SHP77 treated with DMSO at 0.1 percent for 48 hours (cell line): ENCODE data around the gene CTSZ.
A peak's percentile ranks its signal among the peaks of the same experiment; 100 is the strongest.
"Not testable (repeated sequence)": the region's sequence is repeated elsewhere in the genome, so short reads cannot be mapped to it uniquely, and the experiment has no call there.

ENCODE experiments used
- DNase-seq: peaks from one replicate; lab custom pipeline; 2025; lab: John Stamatoyannopoulos, UW

Gene CTSZ

DNA sequence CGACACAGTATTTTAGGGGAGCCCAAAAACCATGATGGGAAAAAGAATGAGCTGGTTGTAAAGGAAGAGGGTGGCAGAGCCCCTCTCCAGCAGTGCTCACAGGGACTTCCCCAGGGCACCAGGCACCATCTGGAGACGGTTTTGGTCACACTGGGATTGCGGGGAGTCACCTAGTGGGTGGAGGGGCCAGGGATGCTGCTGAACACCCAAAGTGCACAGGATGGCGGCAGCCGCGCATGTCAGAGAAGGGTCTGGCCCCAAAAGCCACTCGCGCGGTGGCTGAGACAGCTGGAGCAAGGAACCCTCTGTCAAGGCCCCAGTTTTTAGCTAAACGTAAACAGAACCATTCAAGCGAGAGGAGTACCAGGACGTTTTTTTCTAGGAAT is 10.8 kb downstream of the CTSZ start:
- DNase-seq, result no peak

DNA sequence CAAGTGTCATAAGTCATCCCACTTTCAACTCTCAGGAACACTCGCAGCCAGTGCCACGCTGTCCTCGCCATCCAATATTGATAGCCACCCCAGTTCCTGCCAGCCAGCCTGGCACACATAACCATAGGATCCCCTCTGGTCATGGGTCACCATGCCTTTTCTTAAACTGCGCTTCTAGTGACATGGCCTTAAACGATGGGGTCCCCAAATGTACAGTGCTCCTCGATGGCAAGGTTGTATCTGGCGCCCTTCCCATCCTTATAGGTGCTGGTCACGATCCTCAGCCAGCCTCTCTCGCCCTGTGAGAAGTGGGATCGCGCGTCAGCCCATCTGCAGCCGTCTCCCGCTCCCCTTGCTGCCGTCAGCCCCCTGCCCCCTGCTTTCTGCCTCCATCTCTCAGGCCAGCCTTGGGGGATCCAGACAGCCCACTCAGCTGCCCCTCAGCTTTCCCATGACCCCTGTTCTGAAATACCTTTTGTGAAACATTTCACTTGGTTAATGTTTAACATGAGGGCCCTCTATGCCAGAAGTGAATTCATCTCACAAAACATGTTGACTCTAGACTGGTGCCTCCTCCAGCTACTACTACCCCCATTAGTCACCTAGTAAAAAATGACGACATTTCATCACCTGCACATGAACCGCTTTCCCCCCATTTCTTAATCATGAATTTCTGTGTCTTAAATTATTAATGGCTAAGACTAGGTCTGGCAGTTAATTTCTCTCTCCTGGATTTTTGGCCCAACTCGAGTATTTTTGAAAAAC is 11.4 kb downstream of the CTSZ start:
- DNase-seq, result no peak

DNA sequence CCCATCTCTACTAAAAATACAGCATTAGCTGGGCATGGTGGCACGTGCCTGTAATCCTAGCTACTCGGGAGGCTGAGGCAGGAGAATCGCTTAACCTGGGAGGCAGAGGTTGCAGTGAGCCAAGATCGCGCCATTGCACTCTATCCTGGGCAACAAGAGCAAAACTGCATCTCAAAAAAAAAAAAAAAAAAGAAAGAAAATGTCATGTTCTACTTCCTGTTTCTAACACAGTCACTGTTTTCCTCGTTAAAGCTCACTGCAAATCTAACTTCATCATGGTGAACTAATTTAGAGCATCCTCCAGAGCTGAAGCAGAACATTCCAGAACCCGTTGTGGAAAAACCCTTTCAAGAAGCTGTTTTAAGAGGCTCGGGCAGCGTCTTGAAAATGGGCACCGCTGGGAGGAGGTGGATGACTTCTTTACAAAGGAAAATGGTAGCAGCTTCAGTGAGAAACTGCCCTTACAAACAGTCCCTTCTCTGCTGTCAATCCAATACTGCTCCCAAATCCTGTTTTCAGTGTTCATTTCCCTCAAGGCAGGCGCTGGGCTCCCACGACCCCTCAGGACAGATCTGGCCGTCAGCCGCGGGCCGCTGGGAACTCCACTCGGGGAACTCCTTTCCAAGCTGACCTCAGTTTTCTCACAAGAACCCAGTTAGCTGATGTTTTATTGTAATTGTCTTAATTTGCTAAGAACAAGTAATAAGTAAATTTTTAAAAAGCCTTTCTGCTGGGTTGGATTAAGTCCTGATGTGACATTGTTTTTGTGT is 12.5 kb downstream of the CTSZ start:
- no peak for DNase-seq

DNA sequence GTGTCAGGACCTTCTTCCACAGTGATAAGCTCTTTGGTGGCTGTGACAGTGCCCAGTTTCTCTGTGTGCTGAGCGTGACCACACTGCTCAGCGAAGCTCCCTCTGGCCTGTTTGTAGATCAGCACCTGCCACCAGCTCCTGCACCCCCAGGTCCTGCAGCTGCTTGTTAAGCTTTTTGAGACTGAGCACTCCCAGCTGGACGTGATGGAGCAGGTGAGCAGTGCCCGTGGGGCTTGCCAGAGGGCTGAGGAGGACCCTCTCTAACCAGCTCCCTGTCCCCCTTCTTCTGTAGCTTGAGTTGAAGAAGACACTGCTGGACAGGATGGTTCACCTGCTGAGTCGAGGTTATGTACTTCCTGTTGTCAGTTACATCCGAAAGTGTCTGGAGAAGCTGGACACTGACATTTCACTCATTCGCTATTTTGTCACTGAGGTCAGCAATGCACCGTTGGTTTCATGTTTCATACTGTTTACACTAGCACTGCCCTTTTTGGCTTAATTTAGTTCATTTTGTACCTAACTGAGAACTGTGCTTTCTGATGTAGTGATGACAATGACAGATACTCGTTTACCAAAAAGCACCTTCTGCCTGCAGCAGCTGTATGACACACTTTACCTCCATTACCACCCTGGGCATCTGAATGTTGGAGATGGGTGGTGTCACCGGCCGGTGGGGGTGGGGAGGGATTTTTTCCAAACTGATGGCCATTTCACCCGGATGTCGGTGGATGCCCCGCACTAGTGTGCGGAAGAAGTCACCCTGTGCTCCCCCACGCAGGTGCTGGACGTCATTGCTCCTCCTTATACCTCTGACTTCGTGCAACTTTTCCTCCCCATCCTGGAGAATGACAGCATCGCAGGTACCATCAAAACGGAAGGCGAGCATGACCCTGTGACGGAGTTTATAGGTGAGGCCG is 13.5 kb downstream of the CTSZ start:
- peak; percentile 99 for DNase-seq

DNA sequence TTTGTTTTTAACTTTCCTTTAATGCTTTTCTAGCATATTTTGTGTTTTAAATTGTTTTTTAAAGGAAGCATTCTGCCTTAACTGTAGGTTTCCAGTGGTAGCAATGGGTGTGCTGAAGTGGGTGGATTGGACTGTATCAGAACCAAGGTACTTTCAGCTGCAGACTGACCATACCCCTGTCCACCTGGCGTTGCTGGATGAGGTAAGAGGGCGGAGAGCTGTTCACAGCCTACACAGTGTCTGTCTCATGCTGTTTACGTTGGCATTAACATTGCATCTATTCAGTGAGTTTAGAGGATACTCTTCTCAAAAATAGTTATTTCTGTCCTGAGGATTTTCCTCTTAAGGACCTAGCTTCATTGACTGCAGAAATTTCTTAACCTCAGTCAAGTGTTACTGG is 14.1 kb downstream of the CTSZ start:
- DNase-seq, result no peak

DNA sequence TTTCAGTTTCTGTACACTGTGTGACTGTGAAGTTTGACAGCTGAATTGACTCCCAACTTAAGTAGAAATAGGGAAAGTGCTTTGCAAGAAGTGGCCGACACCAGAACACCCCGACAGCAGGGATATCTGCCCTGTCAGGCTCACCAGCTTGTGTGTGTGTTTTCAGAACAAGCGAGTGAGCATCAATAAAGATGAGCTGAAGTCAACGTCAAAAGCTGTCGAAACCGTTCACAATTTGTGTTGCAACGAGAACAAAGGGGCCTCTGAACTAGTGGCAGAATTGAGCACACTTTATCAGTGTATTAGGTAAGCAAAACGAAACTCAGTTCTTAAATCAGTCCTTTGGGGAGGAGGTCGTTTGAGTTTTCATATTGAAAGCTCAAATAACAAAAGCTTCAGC is 15.3 kb downstream of the CTSZ start:
- DNase-seq, result no peak

DNA sequence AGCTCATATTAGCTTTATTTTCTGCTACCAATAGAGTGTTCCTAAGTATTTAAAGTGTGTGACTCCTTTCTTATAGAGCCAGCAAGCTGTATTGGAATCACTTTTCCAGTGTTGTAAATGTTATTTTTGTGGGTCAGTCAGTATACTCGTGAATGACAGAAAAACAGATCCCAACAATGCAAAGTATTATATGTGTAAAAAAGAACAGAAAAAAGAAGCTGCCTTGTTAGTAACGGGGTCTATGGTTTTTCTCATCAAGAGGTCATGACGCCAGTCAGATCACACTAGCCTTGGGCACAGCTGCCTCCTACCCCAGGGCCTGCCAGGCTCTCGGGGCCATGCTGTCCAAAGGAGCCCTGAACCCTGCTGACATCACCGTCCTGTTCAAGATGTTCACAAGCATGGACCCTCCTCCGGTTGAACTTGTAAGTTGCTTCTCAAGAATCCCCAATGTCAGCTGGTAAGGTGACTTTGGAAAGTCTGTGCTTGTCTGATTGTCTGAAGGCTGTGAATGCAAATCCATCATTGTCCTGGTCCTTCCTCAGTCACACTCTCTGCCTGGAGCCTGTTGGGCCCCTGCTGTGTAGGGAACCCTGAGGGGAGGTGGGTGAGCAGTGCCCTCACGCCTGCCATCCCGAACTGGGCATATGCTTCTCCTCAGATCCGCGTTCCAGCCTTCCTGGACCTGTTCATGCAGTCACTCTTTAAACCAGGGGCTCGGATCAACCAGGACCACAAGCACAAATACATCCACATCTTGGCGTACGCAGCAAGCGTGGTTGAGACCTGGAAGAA is 16.2 kb downstream of the CTSZ start:
- no peak for DNase-seq

DNA sequence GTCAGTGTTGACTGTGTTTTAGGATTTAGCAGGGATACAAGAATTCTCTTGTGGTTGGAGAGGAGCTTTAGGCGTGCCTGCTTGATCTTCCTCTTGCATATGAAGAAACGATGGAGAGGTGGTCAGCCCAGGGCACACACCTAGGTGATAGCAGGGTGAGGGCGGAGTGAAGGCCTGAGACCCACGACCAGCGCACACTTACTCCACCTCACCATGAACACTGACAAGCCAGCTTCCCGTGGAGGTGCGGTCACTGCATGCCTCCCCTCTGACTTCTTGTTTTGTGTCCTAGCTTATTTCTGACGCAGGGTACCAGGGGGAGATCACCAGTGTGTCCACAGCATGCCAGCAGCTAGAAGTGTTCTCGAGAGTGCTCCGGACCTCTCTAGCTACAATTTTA is 17.9 kb downstream of the CTSZ start:
- no peak for DNase-seq

DNA sequence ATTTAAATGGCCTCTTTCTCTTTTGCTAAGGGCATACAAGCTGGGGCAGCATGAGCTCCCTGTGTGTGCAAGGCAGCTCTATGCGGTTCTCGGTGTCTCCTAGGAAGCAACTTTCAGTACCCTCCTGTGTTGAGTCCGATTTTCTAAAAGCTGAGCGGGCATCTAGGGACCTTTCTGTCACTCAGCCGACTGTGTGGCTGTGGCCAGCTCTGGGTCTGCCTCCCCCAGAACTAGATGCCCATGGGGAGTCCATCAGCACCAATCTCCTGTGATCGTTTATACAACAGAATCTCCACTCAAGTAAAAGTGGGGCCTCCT is 18.5 kb downstream of the CTSZ start:
- DNase-seq, result no peak

DNA sequence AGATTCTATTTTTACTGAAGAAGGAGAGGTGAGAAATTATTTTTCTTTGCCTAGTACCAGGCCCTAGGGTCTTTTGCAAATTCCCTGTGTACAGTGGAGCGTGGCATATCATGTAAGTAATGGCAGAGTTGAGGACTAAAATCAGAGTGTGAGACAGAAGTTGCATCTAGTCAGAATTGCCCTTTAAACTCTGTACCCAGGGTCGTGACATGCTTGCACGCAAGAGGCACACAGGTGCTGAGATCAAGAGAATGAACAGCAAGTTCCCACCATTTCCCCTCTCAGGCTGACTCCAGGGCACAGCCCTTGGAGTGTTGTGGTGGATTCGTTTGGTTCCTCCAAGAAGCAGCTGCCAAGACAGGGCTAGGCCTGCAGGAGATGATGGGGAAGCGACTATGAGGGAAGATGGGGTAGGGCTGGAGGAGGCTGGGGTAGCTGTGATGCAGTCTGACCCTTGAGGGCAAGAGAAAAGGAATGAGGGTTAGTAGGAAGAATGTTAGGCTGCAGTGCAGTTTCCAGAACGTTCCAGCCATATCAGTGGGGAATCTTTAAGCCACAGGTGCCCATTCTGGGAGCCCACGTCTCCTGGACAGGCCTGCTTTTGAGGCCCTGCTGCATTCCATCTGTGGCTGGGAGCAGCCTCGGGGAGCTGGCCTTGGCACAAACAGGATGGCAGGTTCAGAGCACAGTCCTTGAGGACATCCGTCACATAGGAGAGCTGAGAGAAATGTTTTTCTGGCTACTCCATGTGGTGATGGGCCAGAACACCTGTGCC is 19.1 kb downstream of the CTSZ start:
- DNase-seq, result no peak

DNA sequence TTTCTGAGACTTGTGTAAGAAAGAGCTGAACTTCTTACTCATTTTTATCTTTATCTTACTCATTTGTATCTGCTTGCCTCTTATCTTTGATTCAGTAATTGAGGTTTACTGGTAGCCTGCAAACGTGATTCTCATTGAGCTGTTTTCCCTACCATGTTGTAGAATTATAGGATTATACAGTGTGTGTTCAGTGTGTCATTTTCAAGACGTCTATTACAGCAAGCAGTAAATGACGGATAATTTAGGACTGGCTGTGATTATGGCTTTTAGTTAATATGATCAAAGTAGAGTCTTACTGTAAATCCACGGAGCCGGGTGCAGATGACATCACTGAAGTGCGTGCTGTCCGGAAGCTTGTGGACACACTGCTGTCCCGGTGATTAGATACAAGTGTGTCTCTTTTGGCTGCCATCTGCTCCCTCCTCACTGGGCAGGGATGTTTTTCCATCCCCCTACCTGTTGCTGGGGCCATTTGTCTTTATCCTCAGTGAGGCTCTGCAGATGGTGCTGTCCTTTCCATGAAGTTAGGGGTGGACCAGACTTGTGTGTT is 20.0 kb downstream of the CTSZ start:
- DNase-seq, result peak; percentile 87

DNA sequence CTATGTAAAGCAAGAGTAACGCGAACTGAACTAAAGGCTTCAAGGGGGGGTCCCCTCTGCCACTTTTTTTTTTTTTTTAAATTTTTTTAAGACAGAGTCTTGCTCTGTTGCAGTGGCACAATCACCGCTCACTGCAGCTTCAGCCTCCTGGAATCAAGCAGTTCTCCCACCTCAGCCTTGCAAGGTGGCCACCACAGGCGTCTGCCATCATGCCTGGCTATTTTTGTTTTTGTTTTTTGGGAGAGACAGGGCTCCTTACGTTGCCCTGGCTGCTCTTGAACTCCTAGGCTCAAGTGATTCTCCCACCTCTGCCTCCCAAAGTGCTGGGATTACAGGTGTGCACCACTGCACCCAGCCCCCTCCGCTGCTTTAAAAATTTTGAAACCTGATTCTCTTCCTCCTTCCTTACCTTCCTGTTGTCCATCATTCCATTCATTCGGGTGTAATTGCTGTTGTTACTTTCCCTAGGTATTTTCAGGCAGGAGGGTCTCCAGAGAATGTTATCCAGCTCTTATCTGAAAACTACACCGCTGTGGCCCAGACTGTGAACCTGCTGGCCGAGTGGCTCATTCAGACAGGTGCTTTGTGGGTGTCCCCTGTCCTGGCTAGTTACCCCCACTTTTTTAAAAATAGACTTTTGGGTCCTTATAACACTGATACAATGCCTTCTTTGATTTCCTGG is 20.6 kb downstream of the CTSZ start:
- no peak for DNase-seq

DNA sequence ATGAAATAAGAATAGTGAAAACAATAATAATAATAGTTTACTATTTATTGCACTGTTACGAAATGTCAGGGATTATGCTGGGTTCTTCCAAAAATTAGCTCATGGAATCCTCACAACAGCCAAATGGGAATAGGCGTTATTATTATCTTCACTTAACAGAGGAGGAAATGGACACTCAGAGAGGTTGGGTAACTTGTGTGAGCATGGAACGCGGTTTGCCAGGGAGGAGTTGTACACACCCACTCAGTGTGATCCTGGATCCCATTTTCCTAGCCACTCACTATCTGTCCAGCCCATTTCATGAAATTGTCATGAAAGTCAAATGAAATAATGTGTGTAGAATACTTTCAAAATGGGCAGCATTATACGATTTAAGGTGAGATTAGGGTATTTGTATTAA is 21.4 kb downstream of the CTSZ start:
- DNase-seq, result no peak

DNA sequence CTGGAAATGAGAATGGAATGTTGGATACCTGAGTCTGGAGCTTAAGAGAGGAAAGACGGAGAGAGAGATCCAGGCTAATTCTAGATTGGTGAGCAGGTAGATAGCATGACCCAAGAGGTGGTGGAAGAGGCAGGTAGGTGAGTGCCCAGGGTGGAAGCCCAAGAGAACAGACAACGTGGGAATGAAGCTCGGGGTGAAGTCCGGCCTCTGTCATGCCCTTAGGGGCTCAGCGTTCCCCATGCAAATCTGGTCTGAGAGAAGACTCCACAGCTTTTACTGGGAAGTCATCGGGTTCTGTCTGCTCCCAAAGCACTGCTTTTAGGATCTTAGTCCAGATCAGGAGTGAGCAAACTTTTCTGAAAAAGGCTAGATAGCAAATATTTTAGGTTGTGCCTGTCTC is 22.4 kb downstream of the CTSZ start:
- DNase-seq, result no peak

DNA sequence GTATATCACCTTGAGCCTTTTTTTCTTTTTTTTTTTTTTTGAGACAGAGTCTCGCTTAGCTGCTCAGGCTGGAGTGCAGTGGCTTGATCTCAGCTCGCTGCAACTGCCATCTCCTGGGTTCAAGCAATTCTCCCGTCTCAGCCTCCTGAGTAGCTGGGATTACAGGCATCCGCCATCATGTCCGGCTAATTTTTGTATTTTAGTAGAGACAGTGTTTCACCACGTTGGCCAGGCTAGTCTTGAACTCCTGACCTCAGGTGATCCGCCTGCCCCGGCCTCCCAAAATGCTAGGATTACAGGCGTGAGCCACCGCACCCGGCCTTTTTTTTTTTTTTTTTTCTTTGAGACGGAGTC is 24.0 kb downstream of the CTSZ start:
- not testable (repeated sequence) for DNase-seq

DNA sequence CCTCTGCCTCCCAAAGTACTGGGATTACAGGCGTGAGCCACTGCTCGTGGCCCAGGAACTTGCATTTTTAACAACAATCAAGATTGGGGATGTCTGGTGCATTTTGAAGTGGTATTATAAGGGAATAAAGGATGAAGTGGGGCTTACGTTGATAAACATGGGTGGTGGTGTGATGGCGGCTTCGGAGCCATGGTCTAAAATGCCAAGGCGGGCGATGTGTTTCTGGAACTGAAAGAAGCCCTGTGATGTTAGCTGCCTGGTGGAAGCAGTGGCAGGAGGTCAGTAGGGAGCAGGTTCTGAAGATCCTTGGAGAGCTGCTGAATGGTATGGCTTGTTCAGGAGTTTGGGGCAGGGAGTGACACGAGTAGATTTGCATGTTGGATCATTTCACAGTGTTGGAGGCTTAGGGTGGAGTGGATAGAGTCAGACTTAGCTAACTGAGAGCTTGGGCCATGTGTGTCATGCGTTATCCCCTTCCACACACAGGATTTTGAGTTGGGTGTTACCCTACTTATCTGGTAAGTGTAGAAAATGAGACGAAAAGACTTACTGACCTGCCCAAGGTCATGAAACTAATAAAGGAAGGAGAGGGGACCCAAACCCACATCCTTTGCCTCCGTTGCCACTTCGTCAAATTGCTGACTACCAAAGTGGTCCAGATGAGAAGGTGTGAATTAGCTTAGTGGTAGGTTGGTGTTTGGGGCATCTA is 24.5 kb downstream of the CTSZ start:
- no peak for DNase-seq

DNA sequence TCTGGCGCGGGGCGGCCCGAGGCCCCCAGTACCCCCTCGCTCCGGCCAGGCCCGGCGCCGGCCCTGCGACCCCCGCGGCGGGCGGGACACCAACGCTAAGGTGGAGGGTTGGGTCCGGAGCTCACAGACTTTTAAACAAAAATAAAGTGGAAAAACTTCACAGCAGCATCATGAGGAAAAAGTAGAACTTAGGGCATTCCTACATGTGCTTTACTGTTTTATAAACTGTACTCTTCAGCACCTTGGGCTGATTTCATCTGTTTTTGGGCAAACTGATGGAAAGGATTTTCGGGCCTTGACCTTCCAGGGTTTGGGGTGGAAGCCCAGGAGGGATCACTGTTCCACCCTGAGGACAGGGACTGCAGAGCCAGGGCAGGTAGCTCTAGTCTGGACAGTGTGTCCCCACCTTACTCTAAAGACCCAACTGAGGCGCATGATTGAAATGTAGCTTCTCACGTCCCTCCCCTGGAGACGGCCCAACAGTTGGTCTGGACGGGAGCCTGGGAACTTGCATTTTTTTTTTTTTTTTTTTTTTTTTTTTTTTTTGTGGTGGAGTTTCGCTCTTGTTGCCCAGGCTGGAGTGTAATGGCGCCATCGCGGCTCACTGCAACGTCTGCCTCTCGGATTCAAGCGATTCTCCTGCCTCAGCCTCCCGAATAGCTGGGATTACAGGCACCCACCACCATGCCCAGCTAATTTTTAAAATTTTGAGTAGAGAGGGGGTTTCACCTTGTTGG is 25.3 kb downstream of the CTSZ start:
- no peak for DNase-seq

DNA sequence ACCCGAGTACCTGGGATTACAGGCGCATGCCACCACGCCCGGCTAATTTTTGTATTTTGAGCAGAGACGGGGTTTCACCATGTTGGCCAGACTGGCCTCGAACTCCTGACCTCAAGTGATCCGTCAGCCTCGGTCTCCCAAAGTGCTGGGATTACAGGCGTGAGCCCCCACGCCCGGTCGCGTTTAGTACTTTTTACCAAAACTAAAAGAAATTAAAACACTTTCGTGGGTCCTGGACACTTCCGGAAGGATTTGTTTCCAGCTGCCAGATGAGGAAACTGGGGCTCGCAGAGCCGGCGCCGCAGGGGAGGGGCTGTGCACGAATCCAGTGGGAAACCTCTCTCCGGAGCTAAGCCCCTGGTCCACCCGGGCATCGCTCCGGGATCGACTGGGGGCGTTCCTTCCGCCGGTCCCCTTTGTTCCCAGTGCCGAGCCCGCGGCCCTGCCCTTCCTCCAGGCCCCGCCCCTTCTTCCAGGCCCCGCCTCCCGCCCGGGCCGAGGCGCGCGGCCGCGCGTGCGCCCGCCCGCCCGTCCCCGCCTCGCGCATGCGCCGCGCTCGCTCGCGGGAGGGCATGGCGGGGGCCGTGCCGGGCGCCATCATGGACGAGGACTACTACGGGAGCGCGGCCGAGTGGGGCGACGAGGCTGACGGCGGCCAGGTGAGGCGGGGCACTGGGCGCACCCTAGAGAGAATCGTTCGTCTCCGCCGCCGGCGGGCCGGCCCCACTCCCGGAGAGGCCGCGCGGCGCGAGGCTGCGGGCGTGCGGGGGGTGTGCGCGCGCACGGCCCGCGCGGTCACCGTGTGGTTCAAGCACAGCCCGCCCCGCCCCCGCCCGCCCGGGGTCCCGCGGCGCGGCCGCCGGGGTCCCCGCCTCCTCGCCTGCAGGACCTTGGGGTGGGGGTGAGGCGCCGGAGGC is 26.1 kb downstream of the CTSZ start, which contains the start of gene NELFCD:
Gene NELFCD (plus strand): TSS at position 546 of the 917 bp plus-strand sequence. CDS start 54 bp downstream, at position 600.
- peak; percentile 80 for DNase-seq
